CD8-positive, alpha-beta memory T cell (primary cell): Measurements from ENCODE around the gene EEF1AKMT3. TPM values are rescaled to one million over a fixed set of nuclear protein-coding genes. Genes with fewer than 3 reads are reported as not detected.

Experiments used
- CTCF ChIA-PET: fragments of 350-600 bp; sonication (Branson Sonifier 250); formaldehyde crosslinking; loops from one replicate; lab custom pipeline; 2021; ENCODE audit warnings: antibody characterized with exemption; lab: Charles Lee
- POLR2A ChIA-PET: fragments of 350-600 bp; sonication (Branson Sonifier 250); formaldehyde crosslinking; loops from one replicate; lab custom pipeline; 2021; ENCODE audit warnings: antibody characterized with exemption; lab: Charles Lee
- DNase-seq, 5 donors: peaks; one replicate each; pipeline versions ENCODE4 v3.0.0 to v3.0.0-alpha.2; 2020 to 2022; ENCODE audit warnings: mixed read lengths in 1 of 5
- H3K27ac ChIP-seq: one replicate; pipeline ENCODE4 v1.7.0; 2013; ENCODE audit warnings: low read depth, mild to moderate bottlenecking, low read length, moderate library complexity
- H3K27me3 ChIP-seq: 2 replicates; pipeline ENCODE4 v1.7.0; 2013; ENCODE audit warnings: low read length, mild to moderate bottlenecking; ENCODE audit not compliant: insufficient read depth, poor library complexity, severe bottlenecking
- H3K36me3 ChIP-seq: 2 replicates; pipeline ENCODE4 v1.7.0; 2013; ENCODE audit warnings: mild to moderate bottlenecking, low read length, moderate library complexity; ENCODE audit not compliant: insufficient read depth
- H3K4me1 ChIP-seq: 2 replicates; pipeline ENCODE4 v1.7.0; 2013; ENCODE audit warnings: mild to moderate bottlenecking, low read length, moderate library complexity; ENCODE audit not compliant: insufficient read depth
- H3K4me3 ChIP-seq: 2 replicates; pipeline ENCODE4 v1.7.0; 2013; ENCODE audit warnings: mild to moderate bottlenecking, low read length
- H3K9me3 ChIP-seq: 2 replicates; pipeline ENCODE4 v1.7.0; 2013; ENCODE audit warnings: mild to moderate bottlenecking, low read length
- H3K27ac Mint-ChIP-seq, 8 donors: one replicate each; pipeline ENCODE4 v1.8.0; 2020 to 2021; ENCODE audit warnings: mixed read lengths in 8 of 8, mild to moderate bottlenecking in 6 of 8, inconsistent platforms in 3 of 8, moderate library complexity in 3 of 8
- H3K27me3 Mint-ChIP-seq, 2 donors: one replicate each; pipeline ENCODE4 v1.8.0; 2020 to 2021; ENCODE audit warnings: mixed read lengths in 2 of 2, mild to moderate bottlenecking in 1 of 2, moderate library complexity in 1 of 2
- H3K36me3 Mint-ChIP-seq, 3 donors: one replicate each; pipeline ENCODE4 v1.8.0; 2020 to 2021; ENCODE audit warnings: mixed read lengths in 3 of 3, inconsistent platforms in 1 of 3, mild to moderate bottlenecking in 1 of 3
- H3K4me1 Mint-ChIP-seq, 3 donors: one replicate each; pipeline ENCODE4 v1.8.0; 2020 to 2021; ENCODE audit warnings: mixed read lengths in 3 of 3, inconsistent platforms in 1 of 3, mild to moderate bottlenecking in 1 of 3
- H3K4me3 Mint-ChIP-seq, 7 donors: one replicate each; pipeline ENCODE4 v1.8.0; 2020 to 2021; ENCODE audit warnings: mixed read lengths in 7 of 7, mild to moderate bottlenecking in 6 of 7, moderate library complexity in 4 of 7, inconsistent platforms in 2 of 7
- H3K9me3 Mint-ChIP-seq, 5 donors: one replicate each; pipeline ENCODE4 v1.8.0; 2020 to 2022; ENCODE audit warnings: mixed read lengths in 5 of 5, mild to moderate bottlenecking in 3 of 5, moderate library complexity in 2 of 5, inconsistent platforms in 1 of 5
- polyA plus RNA-seq: library from polyadenylated mRNA; unstranded; fragments of 300-500 nt; fragmentation: Illumina TruSeq; gene quantifications from one replicate; pipeline ENCODE4 v1.2.3, GENCODE V29; 2021
- total RNA-seq, 2 experiments: library from RNA; stranded (reverse); gene quantifications; one replicate each; pipeline ENCODE4 v1.2.3, GENCODE V29; 2021

Gene EEF1AKMT3
- total and polyA plus RNA-seq, 3 experiments from 2014 or later = 3.3 to 3.9 (median 3.5) TPM

DNA sequence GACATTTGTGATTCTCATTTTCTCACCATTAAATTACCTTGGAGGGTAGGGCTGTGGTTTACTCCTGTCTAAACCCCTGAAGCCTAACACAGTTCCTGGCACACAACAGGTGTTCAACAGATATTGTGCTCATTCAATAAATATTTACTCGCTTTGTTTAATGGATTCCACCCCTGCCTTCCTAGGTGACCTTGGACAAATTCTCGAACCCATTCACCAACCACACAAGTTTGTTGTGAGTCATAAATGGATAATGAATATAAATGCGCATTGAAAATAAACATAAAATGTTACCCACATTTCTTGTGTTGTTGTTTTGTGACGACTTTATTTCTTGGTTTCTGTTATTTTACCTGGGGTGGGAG lies 9.8 kb downstream of the EEF1AKMT3 start:
- ChIA-PET POLR2A (interaction anchor here (1.4 to 1.9 kb wide), 3 partner anchors 10 to 63 kb away, joined by 5 to 7 read pairs (median 6); partner anchors contain the start of genes EEF1AKMT3 and METTL1), CTCF (interaction anchor here (0.8 to 4.1 kb wide), 12 partner anchors 9 to 123 kb away, joined by 3 to 24 read pairs (median 6); partner anchors contain the start of genes CTDSP2, EEF1AKMT3, MARCHF9 and METTL1)
- H3K27ac ChIP-seq = peak overlapping the region; percentile 95
- no peak for DNase-seq
- H3K27me3 ChIP-seq = no peaks in the 10 kb centered on the region
- Mint-ChIP-seq H3K27ac (peak overlapping the region; percentile 98 to 100 (median 99)), H3K9me3 (no peaks in the 10 kb centered on the region), H3K36me3 (peaks cover 0 to 31% (median 10%) of the 10 kb centered on the region in 3 donors), H3K4me3 (peak overlapping the region; percentile 99 to 100 (median 100)), H3K4me1 (peaks cover 45 to 55% (median 51%) of the 10 kb centered on the region in 3 donors), H3K27me3 (peaks cover 0 to 3% of the 10 kb centered on the region in 2 donors)
- H3K36me3 ChIP-seq = peaks cover 20% of the 10 kb centered on the region
- H3K4me1 ChIP-seq = peaks cover 40% of the 10 kb centered on the region
- no peaks in the 10 kb centered on the region for H3K9me3 ChIP-seq
- H3K4me3 ChIP-seq = peak overlapping the region; percentile 99

GRCh38 chr12:57782608-57783465 lies 10.4 kb downstream of the EEF1AKMT3 start, which contains the start of gene TSFM:
TSFM (plus strand) TSS chr12:57782787; CDS start chr12:57782802, 15 bp downstream.
- Histone ChIP-seq H3K27me3 (no peaks in the 10 kb centered on the region), H3K27ac (peak within 1 kb of the TSS; percentile 95), H3K36me3 (peaks cover 22% of the 10 kb centered on the region), H3K9me3 (no peaks in the 10 kb centered on the region), H3K4me3 (peak within 1 kb of the TSS; percentile 99), H3K4me1 (peaks cover 40% of the 10 kb centered on the region)
- ChIA-PET CTCF (interaction anchor here (0.7 to 4.1 kb wide), 21 partner anchors 8 to 221 kb away, joined by 3 to 24 read pairs (median 4); partner anchors contain the start of genes CTDSP2, EEF1AKMT3, MARCHF9 and METTL1), POLR2A (interaction anchor here (0.6 to 1.5 kb wide), 6 partner anchors 11 to 1445 kb away, joined by 3 to 7 read pairs (median 4); partner anchors contain the start of genes CTDSP2, EEF1AKMT3 and IL23A)
- H3K4me3 Mint-ChIP-seq = peak within 1 kb of the TSS; percentile 99 to 100 (median 100)
- H3K27me3 Mint-ChIP-seq = peaks cover 0 to 3% of the 10 kb centered on the region in 2 donors
- H3K36me3 Mint-ChIP-seq = peaks cover 0 to 37% (median 12%) of the 10 kb centered on the region in 3 donors
- peaks cover 45 to 55% (median 51%) of the 10 kb centered on the region in 3 donors for H3K4me1 Mint-ChIP-seq
- H3K27ac Mint-ChIP-seq = peak within 1 kb of the TSS; percentile 98 to 100 (median 99)
- no peaks in the 10 kb centered on the region for H3K9me3 Mint-ChIP-seq
- peak; percentile 91 to 98 (median 94) for DNase-seq

- H3K4me3 ChIP-seq = peak overlapping the region; percentile 99
- POLR2A ChIA-PET = interaction anchor here (0.6 to 1.5 kb wide), 5 partner anchors 27 to 1445 kb away, joined by 3 to 7 read pairs (median 3); partner anchors contain the start of genes CTDSP2 and IL23A
- DNase-seq = no peak
- peaks cover 0 to 3% of the 10 kb centered on the region in 2 donors for H3K27me3 Mint-ChIP-seq
- peaks cover 40% of the 10 kb centered on the region for H3K4me1 ChIP-seq
- H3K36me3 Mint-ChIP-seq = peaks cover under 1 to 43% (median 12%) of the 10 kb centered on the region in 3 donors
- CTCF ChIA-PET = interaction anchor here (0.7 to 4.1 kb wide), 18 partner anchors 10 to 221 kb away, joined by 3 to 24 read pairs (median 4); partner anchors contain the start of genes CTDSP2, EEF1AKMT3, MARCHF9 and METTL1
- H3K27me3 ChIP-seq = no peaks in the 10 kb centered on the region
- no peaks in the 10 kb centered on the region for H3K9me3 ChIP-seq
- peak overlapping the region; percentile 99 to 100 (median 100) for H3K4me3 Mint-ChIP-seq
- peaks cover 22% of the 10 kb centered on the region for H3K36me3 ChIP-seq
- peak overlapping the region in 6 of 8 donors; percentile 98 to 100 (median 99) for H3K27ac Mint-ChIP-seq
- H3K27ac ChIP-seq = peak overlapping the region; percentile 95
- peaks cover 45 to 55% (median 48%) of the 10 kb centered on the region in 3 donors for H3K4me1 Mint-ChIP-seq
- H3K9me3 Mint-ChIP-seq = no peaks in the 10 kb centered on the region
Observed at GRCh38 chr12:57783466-57783801, 11.0 kb downstream of the EEF1AKMT3 start.

- peak overlapping the region; percentile 11 to 98 (median 58) for H3K27ac Mint-ChIP-seq
Observed at GRCh38 chr12:57783861-57784260, 11.4 kb downstream of the EEF1AKMT3 start.

DNA sequence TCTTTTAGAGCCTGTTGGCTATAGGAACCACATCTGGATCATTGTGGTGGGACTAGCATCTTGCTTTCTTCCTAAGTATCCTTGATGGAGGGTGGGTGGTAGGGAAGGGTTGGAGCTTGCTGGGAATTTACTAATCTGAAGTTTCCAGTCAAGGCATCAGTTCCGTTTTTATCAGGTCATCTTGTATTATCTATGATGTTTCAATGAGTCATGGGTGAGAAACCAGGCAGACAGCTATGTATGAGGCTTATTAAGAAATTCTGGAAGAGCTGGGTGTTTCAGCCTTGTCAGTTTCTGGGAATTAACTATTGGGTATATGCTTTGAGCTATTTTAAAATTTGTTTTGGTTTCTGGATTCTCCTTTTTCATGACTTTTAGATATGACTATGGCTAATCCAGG lies 21.5 kb downstream of the EEF1AKMT3 start:
- Mint-ChIP-seq H3K4me1 (peaks cover 0 to 6% (median 4%) of the 10 kb centered on the region in 3 donors), H3K27ac (peak overlapping the region in 1 of 8 donors; percentile 23), H3K9me3 (no peaks in the 10 kb centered on the region), H3K36me3 (peaks cover 4 to 80% (median 19%) of the 10 kb centered on the region in 3 donors), H3K4me3 (no peak overlapping the region), H3K27me3 (no peaks in the 10 kb centered on the region)
- H3K9me3 ChIP-seq = no peaks in the 10 kb centered on the region
- no peak for DNase-seq
- ChIA-PET POLR2A (no interaction called here), CTCF (interaction anchor here (0.5 to 2.2 kb wide), 8 partner anchors 9 to 135 kb away, joined by 3 to 7 read pairs (median 4); partner anchors contain the start of gene TSFM)
- no peak overlapping the region for H3K4me3 ChIP-seq
- H3K27me3 ChIP-seq = no peaks in the 10 kb centered on the region
- H3K4me1 ChIP-seq = no peaks in the 10 kb centered on the region
- peaks cover 20% of the 10 kb centered on the region for H3K36me3 ChIP-seq
- H3K27ac ChIP-seq = no peak overlapping the region

More at GRCh38 chr12:57783861-57784260, 11.4 kb downstream of the EEF1AKMT3 start:
- Histone ChIP-seq H3K27ac (no peak overlapping the region), H3K9me3 (no peaks in the 10 kb centered on the region), H3K27me3 (no peaks in the 10 kb centered on the region), H3K4me3 (no peak overlapping the region), H3K36me3 (peaks cover 22% of the 10 kb centered on the region), H3K4me1 (peaks cover 40% of the 10 kb centered on the region)
- Mint-ChIP-seq H3K9me3 (no peaks in the 10 kb centered on the region), H3K36me3 (peaks cover 3 to 47% (median 12%) of the 10 kb centered on the region in 3 donors), H3K4me1 (peaks cover 45 to 55% (median 48%) of the 10 kb centered on the region in 3 donors), H3K27me3 (peaks cover 0 to 3% of the 10 kb centered on the region in 2 donors), H3K4me3 (peak overlapping the region; percentile 72 to 100 (median 82))
- POLR2A ChIA-PET = no interaction called here
- no peak for DNase-seq
- CTCF ChIA-PET = interaction anchor here (0.8 to 4.1 kb wide), 7 partner anchors 12 to 119 kb away, joined by 3 to 24 read pairs (median 4); partner anchors contain the start of genes EEF1AKMT3 and METTL1

DNA sequence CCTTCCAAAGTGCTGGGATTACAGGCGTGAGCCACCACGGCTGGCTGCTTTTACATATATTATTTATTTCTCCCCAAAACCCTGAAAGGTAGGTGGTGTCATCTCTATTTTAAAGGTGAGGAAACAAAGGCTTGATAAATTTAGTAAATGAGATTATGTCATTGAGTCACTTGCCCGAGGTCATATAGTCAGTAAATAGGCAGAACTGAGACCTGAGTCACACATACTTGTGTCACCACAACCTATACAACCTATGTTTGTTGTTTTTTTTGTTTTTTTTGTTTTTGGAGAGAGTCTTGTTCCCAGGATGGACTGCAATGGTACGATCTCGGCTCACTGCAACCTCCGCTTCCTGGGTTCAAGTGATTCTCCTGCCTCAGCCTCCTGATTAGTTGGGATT lies 22.9 kb downstream of the EEF1AKMT3 start:
- Histone ChIP-seq H3K36me3 (peaks cover 20% of the 10 kb centered on the region), H3K27me3 (no peaks in the 10 kb centered on the region), H3K4me3 (no peak overlapping the region), H3K4me1 (no peaks in the 10 kb centered on the region), H3K27ac (no peak overlapping the region), H3K9me3 (no peaks in the 10 kb centered on the region)
- DNase-seq = no peak
- no peaks in the 10 kb centered on the region for H3K9me3 Mint-ChIP-seq
- POLR2A ChIA-PET = no interaction called here
- no peak overlapping the region for H3K27ac Mint-ChIP-seq
- no peak overlapping the region for H3K4me3 Mint-ChIP-seq
- H3K27me3 Mint-ChIP-seq = no peaks in the 10 kb centered on the region
- H3K4me1 Mint-ChIP-seq = peaks cover 0 to 6% (median under 1%) of the 10 kb centered on the region in 3 donors
- peaks cover 4 to 80% (median 17%) of the 10 kb centered on the region in 3 donors for H3K36me3 Mint-ChIP-seq
- CTCF ChIA-PET = no interaction called here

DNA sequence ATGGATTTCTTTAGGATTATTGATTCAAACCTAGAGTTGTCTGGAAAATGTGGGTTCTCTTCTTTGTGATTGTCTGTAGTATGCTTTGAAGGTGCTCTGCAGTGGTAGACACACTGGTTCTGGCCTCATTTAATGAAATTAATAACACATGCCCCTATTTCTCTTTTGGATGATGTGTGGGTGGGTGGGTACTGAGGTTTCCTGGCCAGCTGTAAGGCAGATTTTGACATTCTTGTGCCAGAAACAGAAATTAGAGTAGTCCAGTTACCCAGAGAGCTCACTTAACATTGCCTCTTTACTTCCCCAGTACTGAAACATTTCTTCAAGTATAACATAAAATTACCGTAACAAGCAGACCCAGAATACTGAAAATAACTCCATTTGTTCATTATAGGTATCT lies 24.6 kb downstream of the EEF1AKMT3 start:
- Mint-ChIP-seq H3K27ac (no peak overlapping the region), H3K9me3 (no peaks in the 10 kb centered on the region), H3K4me3 (no peak overlapping the region), H3K4me1 (peaks cover 0 to 6% (median 0%) of the 10 kb centered on the region in 3 donors), H3K27me3 (no peaks in the 10 kb centered on the region), H3K36me3 (peaks cover 4 to 80% (median 14%) of the 10 kb centered on the region in 3 donors)
- no peaks in the 10 kb centered on the region for H3K4me1 ChIP-seq
- H3K36me3 ChIP-seq = peaks cover 28% of the 10 kb centered on the region
- CTCF ChIA-PET = interaction anchor here (1.1 kb wide), 1 partner anchor 38 kb away, joined by 3 read pairs; no protein-coding TSS in a partner anchor
- no peak overlapping the region for H3K4me3 ChIP-seq
- POLR2A ChIA-PET = no interaction called here
- no peaks in the 10 kb centered on the region for H3K9me3 ChIP-seq
- no peaks in the 10 kb centered on the region for H3K27me3 ChIP-seq
- DNase-seq = no peak
- no peak overlapping the region for H3K27ac ChIP-seq
